ENCODE results near the gene APOL6. TPM values are rescaled to one million over a fixed set of nuclear protein-coding genes. Genes with fewer than 3 reads are reported as not detected.

APOL6 gene
- total and polyA plus RNA-seq, 2 donors (not counting 1 experiment from before 2014, with no cell fraction given) = 18.7 to 58.3 TPM

DNA sequence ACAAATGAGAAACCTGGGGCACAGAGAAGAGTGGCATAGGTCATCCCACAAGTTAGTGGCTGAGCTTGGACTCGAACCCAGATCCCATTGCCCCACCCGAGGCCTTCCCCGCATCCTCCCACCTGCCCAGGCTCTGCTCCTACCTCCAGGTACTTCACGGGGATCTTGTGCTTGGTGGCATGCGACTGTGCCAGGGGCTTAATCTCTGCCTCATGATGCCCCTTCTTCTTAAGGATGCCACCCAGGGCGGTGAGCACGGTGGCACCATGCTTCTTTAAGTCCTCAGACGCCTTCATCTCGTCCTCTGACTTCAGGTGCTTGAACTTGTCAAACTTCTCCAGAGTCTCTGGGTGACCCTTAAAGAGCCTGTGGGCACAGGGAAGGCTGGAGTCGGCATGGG, 37.5 kb upstream of the APOL6 start:
- Histone ChIP-seq H3K27ac (ENCODE audit: insufficient read depth, low read length) (no peak overlapping the region), H3K4me2 (ENCODE audit: extremely low read depth, insufficient read depth, low read length) (no peak overlapping the region), H3K9me3 (ENCODE audit: control insufficient read depth, insufficient read depth, low read depth, low read length) (no peaks in the 10 kb centered on the region), H4K20me1 (ENCODE audit: control insufficient read depth, extremely low read depth, insufficient read depth, low read length) (no peaks in the 10 kb centered on the region), H3K9ac (ENCODE audit: insufficient read depth, low read length) (no peak overlapping the region), H3K4me1 (ENCODE audit: control insufficient read depth, extremely low read depth, insufficient read depth, low read length) (no peaks in the 10 kb centered on the region), H2AFZ (ENCODE audit: low read length) (no peak overlapping the region), H3K79me2 (ENCODE audit: control insufficient read depth, insufficient read depth, low read length) (no peaks in the 10 kb centered on the region), H3K36me3 (ENCODE audit: control insufficient read depth, insufficient read depth, low read length) (no peaks in the 10 kb centered on the region), H3K4me3 (replicated peaks in 1 of 4; ENCODE audit: control extremely low read depth in 1 of 4, insufficient read depth in 1 of 4, low read depth in 3 of 4, low read length in 4 of 4) (no peak overlapping the region), H3K27me3 (ENCODE audit: control insufficient read depth, insufficient read depth, low read length) (peaks cover 26% of the 10 kb centered on the region)
- DNase-seq (ENCODE audit: low read depth in 2 of 2) = no peak
- TF ChIP-seq, protein P1, sequence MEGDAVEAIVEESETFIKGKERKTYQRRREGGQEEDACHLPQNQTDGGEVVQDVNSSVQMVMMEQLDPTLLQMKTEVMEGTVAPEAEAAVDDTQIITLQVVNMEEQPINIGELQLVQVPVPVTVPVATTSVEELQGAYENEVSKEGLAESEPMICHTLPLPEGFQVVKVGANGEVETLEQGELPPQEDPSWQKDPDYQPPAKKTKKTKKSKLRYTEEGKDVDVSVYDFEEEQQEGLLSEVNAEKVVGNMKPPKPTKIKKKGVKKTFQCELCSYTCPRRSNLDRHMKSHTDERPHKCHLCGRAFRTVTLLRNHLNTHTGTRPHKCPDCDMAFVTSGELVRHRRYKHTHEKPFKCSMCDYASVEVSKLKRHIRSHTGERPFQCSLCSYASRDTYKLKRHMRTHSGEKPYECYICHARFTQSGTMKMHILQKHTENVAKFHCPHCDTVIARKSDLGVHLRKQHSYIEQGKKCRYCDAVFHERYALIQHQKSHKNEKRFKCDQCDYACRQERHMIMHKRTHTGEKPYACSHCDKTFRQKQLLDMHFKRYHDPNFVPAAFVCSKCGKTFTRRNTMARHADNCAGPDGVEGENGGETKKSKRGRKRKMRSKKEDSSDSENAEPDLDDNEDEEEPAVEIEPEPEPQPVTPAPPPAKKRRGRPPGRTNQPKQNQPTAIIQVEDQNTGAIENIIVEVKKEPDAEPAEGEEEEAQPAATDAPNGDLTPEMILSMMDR (conservative IDR thresholded peaks at IDR 0.05 in 1 of 2, IDR thresholded peaks at IDR 0.05 in 1 of 2; ENCODE audit: low read depth in 1 of 2, low read length in 2 of 2) = no peak

DNA sequence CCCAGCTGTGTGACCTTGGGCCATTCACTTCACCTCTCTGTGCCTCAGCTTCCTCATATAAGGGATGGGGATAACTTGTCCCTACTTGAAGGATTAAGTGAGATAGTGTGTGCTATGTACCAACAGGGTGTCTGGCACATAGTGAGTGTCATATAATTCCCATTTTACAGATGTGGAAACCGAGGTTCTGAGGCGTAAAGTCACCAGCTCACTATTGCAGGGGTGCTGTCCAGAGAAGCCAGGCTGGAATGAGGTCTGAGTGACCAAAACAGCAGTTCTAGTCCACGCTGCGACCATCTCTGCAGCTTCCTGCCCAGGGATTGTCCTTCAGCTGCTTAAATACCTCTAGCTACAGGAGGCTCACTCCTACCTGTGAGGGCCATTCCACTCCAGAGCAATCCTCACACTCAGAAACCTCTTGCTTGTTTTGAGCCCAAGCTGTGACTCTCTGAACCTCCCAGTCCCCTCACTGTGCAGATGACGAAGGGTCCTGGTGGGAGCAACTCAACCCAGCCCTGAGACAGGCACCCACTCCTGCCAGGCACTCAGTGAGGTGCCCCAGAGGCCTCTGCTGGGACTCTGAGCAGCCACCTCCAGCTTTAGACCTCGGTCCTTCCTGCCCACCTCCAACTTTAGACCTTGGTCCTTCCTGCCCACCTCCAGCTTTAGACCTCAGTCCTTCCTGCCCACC, 36.9 kb upstream of the APOL6 start:
- no peaks in the 10 kb centered on the region for H3K79me2 ChIP-seq (ENCODE audit: control insufficient read depth, insufficient read depth, low read length)
- no peaks in the 10 kb centered on the region for H4K20me1 ChIP-seq (ENCODE audit: control insufficient read depth, extremely low read depth, insufficient read depth, low read length)
- no peak for TF ChIP-seq EZH2 (IDR thresholded peaks at IDR 0.05; ENCODE audit: low read length, missing control alignments)
- TF ChIP-seq, protein P1 (conservative IDR thresholded peaks at IDR 0.05 in 1 of 2, IDR thresholded peaks at IDR 0.05 in 1 of 2; ENCODE audit: low read depth in 1 of 2, low read length in 2 of 2) = no peak
- H3K27ac ChIP-seq (ENCODE audit: insufficient read depth, low read length) = no peak overlapping the region
- no peak overlapping the region for H3K4me2 ChIP-seq (ENCODE audit: extremely low read depth, insufficient read depth, low read length)
- peaks cover 26% of the 10 kb centered on the region for H3K27me3 ChIP-seq (ENCODE audit: control insufficient read depth, insufficient read depth, low read length)
- H3K4me1 ChIP-seq (ENCODE audit: control insufficient read depth, extremely low read depth, insufficient read depth, low read length) = no peaks in the 10 kb centered on the region
- no peak overlapping the region for H2AFZ ChIP-seq (ENCODE audit: low read length)
- no peak for DNase-seq (ENCODE audit: low read depth in 2 of 2)
- H3K4me3 ChIP-seq (replicated peaks in 1 of 4; ENCODE audit: control extremely low read depth in 1 of 4, insufficient read depth in 1 of 4, low read depth in 3 of 4, low read length in 4 of 4) = no peak overlapping the region
- no peak overlapping the region for H3K9ac ChIP-seq (ENCODE audit: insufficient read depth, low read length)
- no peaks in the 10 kb centered on the region for H3K9me3 ChIP-seq (ENCODE audit: control insufficient read depth, insufficient read depth, low read depth, low read length)
- H3K36me3 ChIP-seq (ENCODE audit: control insufficient read depth, insufficient read depth, low read length) = no peaks in the 10 kb centered on the region

DNA sequence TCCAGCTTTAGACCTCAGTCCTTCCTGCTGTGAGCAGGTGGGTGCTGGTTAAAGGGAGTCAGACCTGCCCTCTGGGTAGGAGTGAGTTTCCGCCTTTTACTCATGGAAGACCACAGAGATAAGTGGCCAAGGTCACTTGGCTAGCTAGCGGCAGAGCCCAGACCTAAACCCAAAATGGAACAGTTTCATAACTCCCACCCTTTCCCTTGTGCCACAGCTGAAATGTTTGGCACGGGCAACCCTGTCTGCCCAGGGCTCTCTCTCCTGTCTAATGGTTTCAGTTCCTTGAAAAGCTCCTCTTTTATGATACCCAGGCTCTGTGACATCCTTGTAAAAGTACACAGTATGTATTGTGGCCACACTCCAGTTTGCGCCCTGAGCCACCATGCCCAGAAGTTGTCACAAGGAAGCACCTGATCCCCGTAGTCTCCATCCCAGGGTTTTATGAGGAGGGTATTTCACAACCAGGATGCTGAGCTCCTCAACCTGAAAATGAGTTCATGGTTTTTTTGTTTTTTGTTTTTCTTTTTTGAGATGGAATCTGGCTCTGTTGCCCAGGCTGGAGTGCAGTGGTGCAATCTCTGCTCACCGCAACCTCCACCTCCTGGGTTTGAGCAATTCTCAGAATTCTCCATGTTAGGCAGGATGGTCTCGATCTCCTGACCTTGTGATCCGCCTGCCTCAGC, 36.2 kb upstream of the APOL6 start:
- H3K9me3 ChIP-seq (ENCODE audit: control insufficient read depth, insufficient read depth, low read depth, low read length) = no peaks in the 10 kb centered on the region
- no peak for TF ChIP-seq EZH2 (IDR thresholded peaks at IDR 0.05; ENCODE audit: low read length, missing control alignments)
- TF ChIP-seq, protein P1 (conservative IDR thresholded peaks at IDR 0.05 in 1 of 2, IDR thresholded peaks at IDR 0.05 in 1 of 2; ENCODE audit: low read depth in 1 of 2, low read length in 2 of 2) = no peak
- peaks cover 23% of the 10 kb centered on the region for H3K27me3 ChIP-seq (ENCODE audit: control insufficient read depth, insufficient read depth, low read length)
- H4K20me1 ChIP-seq (ENCODE audit: control insufficient read depth, extremely low read depth, insufficient read depth, low read length) = no peaks in the 10 kb centered on the region
- no peak for DNase-seq (ENCODE audit: low read depth in 2 of 2)
- no peaks in the 10 kb centered on the region for H3K4me1 ChIP-seq (ENCODE audit: control insufficient read depth, extremely low read depth, insufficient read depth, low read length)
- no peaks in the 10 kb centered on the region for H3K79me2 ChIP-seq (ENCODE audit: control insufficient read depth, insufficient read depth, low read length)
- no peak overlapping the region for H3K9ac ChIP-seq (ENCODE audit: insufficient read depth, low read length)
- no peak overlapping the region for H3K4me2 ChIP-seq (ENCODE audit: extremely low read depth, insufficient read depth, low read length)
- H2AFZ ChIP-seq (ENCODE audit: low read length) = no peak overlapping the region
- no peak overlapping the region for H3K4me3 ChIP-seq (replicated peaks in 1 of 4; ENCODE audit: control extremely low read depth in 1 of 4, insufficient read depth in 1 of 4, low read depth in 3 of 4, low read length in 4 of 4)
- H3K27ac ChIP-seq (ENCODE audit: insufficient read depth, low read length) = no peak overlapping the region
- no peaks in the 10 kb centered on the region for H3K36me3 ChIP-seq (ENCODE audit: control insufficient read depth, insufficient read depth, low read length)

Data from fibroblast of lung (primary cell).